Heart left ventricle (tissue), 13 donors: ENCODE data around the gene RUNX2.

Experiments used
- POLR2A ChIP-seq, 2 donors: fragments of 450-650 bp; IDR thresholded peaks; one replicate each; pipeline ENCODE4 v1.6.1; 2017; ENCODE audit warnings: antibody characterized with exemption in 2 of 2, mild to moderate bottlenecking in 2 of 2, moderate library complexity in 2 of 2
- TF ChIP-seq, protein P1 (sequence below), 12 donors: fragments of 200-600 bp; sonication (generic) in 4 of 12; IDR thresholded peaks; one replicate each; pipeline versions ENCODE4 v1.5.0 to v1.8.0; 2018 to 2022; ENCODE audit warnings: antibody characterized with exemption in 12 of 12, mild to moderate bottlenecking in 5 of 12
- donor health status: ischemic (EF 13 %, LVEDD 7.1; RV severe dilation, severe dysfunction).
- donor health status: DM: no; HTN: yes; CAD: no.
- donor health status: DM: no; HTN: no; CAD: no.
- donor health status: ischemic (EF 25% LVEDD 6.9; RV normal size, moderate dysfunction).
- donor health status: ischemic (EF 25% LVEDD 5.7; RV mildly dilated, moderate dysfunction).
- donor health status: ischemic (EF 35%, LVEDD 5.7; RV mildly dilated, moderate dysfunction).
- donor health status: nonischemic (EF 11% LVEDD 7.7; RV severe dilation, severe dysfunction).
- donor health status: DM: yes; HTN: yes; CAD: no.
- donor health status: PGD.
- donor health status: ischemic (EF 29% LVEDD 5.4; RV normal size, mild dysfunction).
- donor health status: nonischemic (EF 23%, LVEDD 6.1; RV moderate dilation, normal function).

DNA sequence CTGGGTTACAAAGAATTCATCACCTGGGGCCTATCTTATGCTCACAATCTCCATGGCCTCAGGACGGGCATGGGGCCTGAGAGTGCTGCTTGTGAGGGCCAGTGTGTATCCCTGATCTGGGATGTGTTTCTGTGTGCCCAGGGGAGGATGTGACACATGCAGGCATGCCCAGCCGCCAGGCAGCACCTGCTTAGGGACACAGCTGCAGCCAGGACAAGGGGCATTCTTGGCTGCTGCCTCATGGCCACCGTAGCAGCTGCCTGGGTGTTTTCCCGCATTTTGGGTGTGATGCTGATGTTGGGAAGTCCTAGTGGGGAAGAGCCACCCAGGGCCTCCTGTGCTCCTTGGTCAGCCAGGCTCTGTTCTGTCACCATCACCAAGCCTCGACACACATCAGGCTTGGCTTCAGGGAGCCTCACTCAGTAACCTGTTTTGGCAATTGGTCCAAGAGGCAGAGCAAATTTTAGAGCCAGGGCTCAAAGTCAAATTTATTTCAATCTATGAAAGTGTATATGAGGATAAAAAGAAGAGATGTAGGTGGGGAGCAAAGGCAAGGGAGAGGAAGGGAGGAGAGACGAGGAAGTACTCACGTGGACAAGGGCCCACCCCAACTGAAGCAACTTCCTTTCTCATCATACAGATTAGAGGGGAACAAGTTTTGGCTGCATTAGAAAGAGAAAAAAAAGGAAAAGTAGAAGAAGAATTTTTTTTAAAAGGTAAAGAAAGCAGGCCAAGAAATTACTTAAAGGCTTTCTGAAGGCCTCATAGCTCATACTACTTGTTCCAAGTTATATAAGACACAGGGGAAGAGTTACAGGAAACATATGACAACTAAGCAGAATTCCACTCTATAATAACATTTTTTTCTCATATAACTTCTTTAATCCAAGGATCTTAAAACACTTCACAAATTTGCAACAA, 319.5 kb downstream of the RUNX2 start:
- TF ChIP-seq, protein P1, sequence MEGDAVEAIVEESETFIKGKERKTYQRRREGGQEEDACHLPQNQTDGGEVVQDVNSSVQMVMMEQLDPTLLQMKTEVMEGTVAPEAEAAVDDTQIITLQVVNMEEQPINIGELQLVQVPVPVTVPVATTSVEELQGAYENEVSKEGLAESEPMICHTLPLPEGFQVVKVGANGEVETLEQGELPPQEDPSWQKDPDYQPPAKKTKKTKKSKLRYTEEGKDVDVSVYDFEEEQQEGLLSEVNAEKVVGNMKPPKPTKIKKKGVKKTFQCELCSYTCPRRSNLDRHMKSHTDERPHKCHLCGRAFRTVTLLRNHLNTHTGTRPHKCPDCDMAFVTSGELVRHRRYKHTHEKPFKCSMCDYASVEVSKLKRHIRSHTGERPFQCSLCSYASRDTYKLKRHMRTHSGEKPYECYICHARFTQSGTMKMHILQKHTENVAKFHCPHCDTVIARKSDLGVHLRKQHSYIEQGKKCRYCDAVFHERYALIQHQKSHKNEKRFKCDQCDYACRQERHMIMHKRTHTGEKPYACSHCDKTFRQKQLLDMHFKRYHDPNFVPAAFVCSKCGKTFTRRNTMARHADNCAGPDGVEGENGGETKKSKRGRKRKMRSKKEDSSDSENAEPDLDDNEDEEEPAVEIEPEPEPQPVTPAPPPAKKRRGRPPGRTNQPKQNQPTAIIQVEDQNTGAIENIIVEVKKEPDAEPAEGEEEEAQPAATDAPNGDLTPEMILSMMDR (IDR thresholded peaks at IDR 0.05) = no peak
- no peak for TF ChIP-seq POLR2A (IDR thresholded peaks at IDR 0.05)
